Activated gamma-delta T cell treated with anti-CD3 and anti-CD28 coated beads, Interleukin-2, amount 50 U/mL, for 16 hours (primary cell): Measurements from ENCODE around the gene HAND1.

ENCODE experiments used
- DNase-seq: peaks from one replicate; pipeline ENCODE4 v3.0.0-alpha.2; 2020; ENCODE audit warnings: low read depth

Gene HAND1

GRCh38 chr5:154451957-154452356, 26.1 kb downstream of the HAND1 start:
- DNase-seq, result no peak

- DNase-seq, result no peak
Observed at GRCh38 chr5:154449786-154450185, 28.2 kb downstream of the HAND1 start.

DNA sequence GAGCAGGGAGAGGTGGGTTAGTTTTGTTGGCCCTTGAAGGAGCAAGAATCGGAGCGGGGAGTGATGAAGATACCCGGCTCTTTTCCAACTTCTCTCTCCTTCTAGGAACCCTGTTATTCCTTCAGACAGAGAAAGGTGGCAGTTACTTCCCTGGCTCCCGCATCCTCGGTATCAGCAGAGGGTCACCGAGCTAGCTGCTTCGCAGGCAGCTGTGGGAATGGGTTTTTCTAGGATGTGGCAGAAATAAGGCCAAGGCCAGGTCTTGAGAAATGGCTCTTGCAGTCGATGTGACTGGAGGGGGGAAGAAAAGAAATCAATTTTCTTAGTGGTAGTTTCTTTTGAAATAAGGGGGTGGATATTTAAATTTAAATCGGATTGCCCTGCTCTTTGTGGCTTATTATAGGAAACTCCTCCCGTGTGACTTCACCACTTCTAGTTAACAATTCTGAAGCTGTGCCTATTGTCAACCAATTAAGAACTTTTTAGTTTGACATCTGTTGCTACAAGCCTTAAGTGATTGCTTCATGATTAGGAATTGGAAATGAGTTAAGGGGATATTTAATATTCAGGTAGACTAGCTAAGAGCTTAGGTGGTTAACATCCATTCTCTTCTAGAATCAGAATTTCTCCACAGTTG, 30.8 kb downstream of the HAND1 start:
- no peak for DNase-seq

GRCh38 chr5:154446195-154447088, 31.6 kb downstream of the HAND1 start:
- DNase-seq, result peak; percentile 13

DNA sequence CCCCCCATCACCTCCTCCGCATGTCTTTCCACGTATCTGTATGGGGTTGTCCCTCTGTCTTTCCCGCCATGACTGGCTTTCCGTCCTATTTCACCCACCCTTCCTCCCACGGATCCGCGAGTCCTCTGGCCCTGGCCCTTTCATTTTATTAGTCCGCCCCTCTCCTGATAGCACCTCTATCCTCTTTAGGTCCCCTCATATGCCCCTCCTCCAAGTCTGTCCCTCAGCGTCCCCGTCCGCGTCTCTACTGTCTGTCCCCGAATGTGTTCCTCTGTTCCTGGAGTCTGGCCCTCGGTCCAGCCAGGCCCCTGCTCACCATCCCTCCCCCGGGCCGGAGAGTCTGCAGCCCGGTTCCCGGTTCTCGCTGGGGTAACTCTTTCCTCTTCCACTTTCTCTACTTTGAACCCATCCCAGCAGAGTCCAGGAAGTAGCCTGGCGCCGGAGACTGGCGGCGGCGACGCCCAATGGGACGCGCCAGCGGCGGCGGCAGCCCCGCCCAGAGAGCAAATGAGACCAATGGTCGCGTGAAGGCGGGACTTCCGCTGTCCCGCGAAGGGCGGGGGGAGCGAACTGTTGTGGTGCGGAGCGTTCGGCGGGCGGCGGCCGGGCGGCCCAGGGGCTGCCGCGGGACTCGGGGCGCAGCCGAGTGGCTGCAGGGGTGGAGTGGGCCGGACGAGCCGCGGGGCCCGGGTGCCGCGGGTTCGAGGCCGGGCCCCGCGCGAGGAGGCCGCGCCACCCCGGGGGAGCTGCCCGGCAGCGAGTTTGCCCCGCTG, 32.4 kb downstream of the HAND1 start, which contains the start of gene SAP30L:
Gene SAP30L (plus strand): TSS at position 576 of the 773 bp plus-strand sequence. CDS start 608 bp downstream, outside the sequence.
- DNase-seq, result peak; percentile 93

GRCh38 chr5:154444556-154445421, 33.2 kb downstream of the HAND1 start:
- peak; percentile 2 for DNase-seq

- no peak for DNase-seq
Observed at GRCh38 chr5:154442801-154443200, 35.2 kb downstream of the HAND1 start.

- DNase-seq, result no peak
Observed at GRCh38 chr5:154440540-154440939, 37.5 kb downstream of the HAND1 start.

- DNase-seq, result no peak
Observed at GRCh38 chr5:154437281-154437965, 40.6 kb downstream of the HAND1 start.

GRCh38 chr5:154435226-154435625, 42.8 kb downstream of the HAND1 start:
- no peak for DNase-seq

DNA sequence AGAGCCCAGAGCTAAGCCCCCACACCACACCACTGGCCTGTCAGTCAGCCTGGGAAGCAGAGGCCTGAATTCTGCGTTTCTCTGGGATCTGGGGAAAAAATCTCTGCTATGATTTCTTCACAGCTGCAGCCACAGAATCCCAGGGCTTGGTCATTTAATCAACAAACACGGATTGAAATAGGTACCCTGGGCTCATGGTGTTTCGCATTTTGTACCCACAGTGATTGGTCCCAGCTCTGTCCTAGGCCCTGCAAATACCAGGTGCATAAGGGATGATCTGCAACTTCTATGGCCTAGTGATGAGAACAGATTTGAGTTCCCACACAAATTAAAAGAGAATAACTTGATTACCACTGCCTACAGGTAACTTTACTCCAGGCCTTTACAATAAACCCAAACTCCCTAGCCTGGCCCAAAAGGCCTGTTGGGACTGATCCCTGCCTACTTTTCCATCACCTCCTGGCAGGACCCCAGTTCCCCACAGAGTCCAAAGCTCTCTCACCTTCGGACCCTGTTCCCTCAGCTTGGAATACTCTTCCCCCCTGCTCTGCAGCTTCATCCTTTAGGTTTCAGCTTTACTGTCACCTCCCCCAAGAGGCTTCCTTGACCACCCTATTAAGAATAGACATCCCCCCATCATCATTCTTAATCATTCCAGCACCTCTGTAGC, 46.9 kb downstream of the HAND1 start:
- DNase-seq, result no peak

GRCh38 chr5:154430466-154430865, 47.6 kb downstream of the HAND1 start:
- no peak for DNase-seq

DNA sequence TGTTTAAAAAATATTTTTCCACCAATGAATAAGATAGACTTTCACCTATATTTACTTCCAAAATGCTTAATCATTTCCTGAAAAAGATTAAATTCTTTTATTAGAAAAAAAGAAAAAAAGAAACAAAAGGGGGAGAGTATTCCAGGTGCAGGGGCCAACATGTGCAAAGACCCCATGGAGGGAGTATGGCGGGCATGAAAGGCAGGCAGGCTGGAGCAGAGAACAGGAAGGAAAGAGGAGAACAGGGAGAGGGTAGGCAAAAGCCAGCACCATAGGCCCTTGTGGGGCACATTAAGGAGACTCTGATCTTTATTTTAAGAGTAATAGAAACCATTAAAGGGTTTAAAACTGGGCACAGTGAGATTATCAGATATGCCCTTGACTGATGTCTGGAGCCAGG, 48.7 kb downstream of the HAND1 start:
- DNase-seq, result no peak

GRCh38 chr5:154428208-154428607, 49.8 kb downstream of the HAND1 start:
- DNase-seq, result no peak
